G401.6 (cell line): Measurements from ENCODE around the gene PPP6R3.
"Not testable (repeated sequence)": the region's sequence is repeated elsewhere in the genome, so short reads cannot be mapped to it uniquely, and the experiment has no call there.

ENCODE experiments used
- FAIRE-seq: peaks from 2 replicates; lab custom pipeline; 2012; peaks lifted over from hg19 to GRCh38; lab: Jason Lieb, UNC

Gene PPP6R3

GRCh38 chr11:68609761-68610160 lies 149.2 kb downstream of the PPP6R3 start:
- no peak for FAIRE-seq

GRCh38 chr11:68610452-68611116 lies 150.0 kb downstream of the PPP6R3 start:
- no peak for FAIRE-seq

- no peak for FAIRE-seq
Measured at GRCh38 chr11:68615657-68616056, 155.1 kb downstream of the PPP6R3 start.

GRCh38 chr11:68617925-68618809 lies 157.6 kb downstream of the PPP6R3 start:
- no peak for FAIRE-seq

GRCh38 chr11:68621826-68622225 lies 161.3 kb downstream of the PPP6R3 start:
- FAIRE-seq, result no peak

GRCh38 chr11:68623706-68624105 lies 163.2 kb downstream of the PPP6R3 start:
- not testable (repeated sequence) for FAIRE-seq

GRCh38 chr11:68625069-68625468 lies 164.5 kb downstream of the PPP6R3 start:
- not testable (repeated sequence) for FAIRE-seq

- not testable (repeated sequence) for FAIRE-seq
Measured at GRCh38 chr11:68626236-68626635, 165.7 kb downstream of the PPP6R3 start.

GRCh38 chr11:68628837-68629236 lies 168.3 kb downstream of the PPP6R3 start:
- FAIRE-seq, result not testable (repeated sequence)

- FAIRE-seq, result not testable (repeated sequence)
Measured at GRCh38 chr11:68632375-68632774, 171.8 kb downstream of the PPP6R3 start.

GRCh38 chr11:68632802-68633201 lies 172.2 kb downstream of the PPP6R3 start:
- no peak for FAIRE-seq

GRCh38 chr11:68634606-68635005 lies 174.1 kb downstream of the PPP6R3 start:
- not testable (repeated sequence) for FAIRE-seq

GRCh38 chr11:68635172-68635571 lies 174.6 kb downstream of the PPP6R3 start:
- not testable (repeated sequence) for FAIRE-seq

GRCh38 chr11:68635883-68636282 lies 175.3 kb downstream of the PPP6R3 start:
- not testable (repeated sequence) for FAIRE-seq

GRCh38 chr11:68639322-68639721 lies 178.8 kb downstream of the PPP6R3 start:
- FAIRE-seq, result not testable (repeated sequence)

- FAIRE-seq, result no peak
Measured at GRCh38 chr11:68641880-68642279, 181.3 kb downstream of the PPP6R3 start.

GRCh38 chr11:68643585-68643984 lies 183.0 kb downstream of the PPP6R3 start:
- no peak for FAIRE-seq

GRCh38 chr11:68646832-68647231 lies 186.3 kb downstream of the PPP6R3 start:
- no peak for FAIRE-seq

GRCh38 chr11:68649851-68650555 lies 189.5 kb downstream of the PPP6R3 start:
- no peak for FAIRE-seq

- FAIRE-seq, result no peak
Measured at GRCh38 chr11:68650801-68651200, 190.2 kb downstream of the PPP6R3 start.

GRCh38 chr11:68651208-68651984 lies 190.8 kb downstream of the PPP6R3 start:
- no peak for FAIRE-seq
